K562 (cell line): ENCODE measurements around the gene NHLRC2. TPM values are rescaled to one million over a fixed set of nuclear protein-coding genes. Genes with fewer than 3 reads are reported as not detected.

ENCODE experiments used
- ATAC-seq: fragments of 200-7000 bp; cut with Tn5 transposase; 3 replicates; pipeline ENCODE4 v1.9.1; 2020; ENCODE audit warnings: moderate library complexity
- BruUV-seq: library from RNA; stranded (reverse); fragments of 400-500 nt; replicated peaks from 2 replicates; lab custom pipeline; 2021; lab: Mats Ljungman, UMichigan
- CTCF ChIA-PET: fragments of 300-600 bp; formaldehyde crosslinking; extraction: SDS; loops from one replicate; lab custom pipeline; 2021; ENCODE audit warnings: low intra/inter-chr PET ratio; lab: Yijun Ruan, JAX
- POLR2A ChIA-PET: fragments of 300-600, 350-650 bp; sonication (Branson Sonifier 250); formaldehyde crosslinking; extraction: SDS; loops from one replicate; lab custom pipeline; 2021; ENCODE audit warnings: antibody characterized with exemption, inconsistent platforms; lab: Yijun Ruan, JAX
- DNase-seq, 4 experiments: peaks; one replicate each; pipeline versions ENCODE4 v3.0.0 to v3.0.0-alpha.2; 2011 to 2018; ENCODE audit warnings: low spot score in 3 of 4, mixed read lengths in 3 of 4; ENCODE audit errors: extremely low read depth in 1 of 4
- FAIRE-seq: peaks from 2 replicates; lab custom pipeline; 2011; peaks lifted over from hg19 to GRCh38; lab: Jason Lieb, UNC
- H2AFZ ChIP-seq: 2 replicates; pipeline ENCODE4 v1.6.0; 2011; ENCODE audit warnings: low read depth, low read length, control low read depth, inconsistent platforms
- H3K27ac ChIP-seq: fragments of 200-600 bp; 3 replicates; pipeline ENCODE4 v1.8.0; 2011; ENCODE audit warnings: low read depth, mild to moderate bottlenecking, control low read depth, inconsistent platforms, low read length, moderate library complexity, mixed read lengths; ENCODE audit errors: extremely low read depth
- H3K27me3 ChIP-seq, 2 experiments: fragments of 300-600 bp in 1 of 2; 2 replicates in 1 of 2; 3 replicates in 1 of 2; pipeline versions ENCODE4 v1.6.0 to v1.8.0; 2011; ENCODE audit warnings: inconsistent platforms in 2 of 2, low read length in 2 of 2, mild to moderate bottlenecking in 1 of 2, mixed read lengths in 1 of 2, moderate library complexity in 1 of 2; ENCODE audit not compliant: control insufficient read depth in 2 of 2, insufficient read depth in 2 of 2
- H3K36me3 ChIP-seq: fragments of 300-600 bp; 3 replicates; pipeline ENCODE4 v1.8.0; 2011; ENCODE audit warnings: mild to moderate bottlenecking, low read length, inconsistent platforms; ENCODE audit not compliant: control insufficient read depth, insufficient read depth
- H3K4me1 ChIP-seq, 2 experiments: fragments of 200-600 bp in 1 of 2; replicated peaks in 1 of 2; 2 replicates in 1 of 2; 3 replicates in 1 of 2; pipeline versions ENCODE4 v1.5.1 to v1.8.0; 2011; ENCODE audit warnings: inconsistent platforms in 2 of 2, low read length in 2 of 2, mild to moderate bottlenecking in 1 of 2, mixed read lengths in 1 of 2, moderate library complexity in 1 of 2; ENCODE audit not compliant: control insufficient read depth in 2 of 2, insufficient read depth in 2 of 2
- H3K4me2 ChIP-seq: 2 replicates; pipeline ENCODE4 v1.6.1; 2011; ENCODE audit warnings: low read length, control low read depth, inconsistent platforms, mixed read lengths; ENCODE audit not compliant: insufficient read depth
- H3K4me3 ChIP-seq: fragments of 200-600 bp; sonication (generic), shearing (Covaris generic); 2 replicates; pipeline ENCODE4 v1.5.1; 2016; ENCODE audit warnings: control low read depth, inconsistent platforms
- H3K79me2 ChIP-seq: fragments of 200-600 bp; 3 replicates; pipeline ENCODE4 v1.8.0; 2011; ENCODE audit warnings: low read length, inconsistent platforms; ENCODE audit not compliant: control insufficient read depth, insufficient read depth
- H3K9ac ChIP-seq, 2 experiments: 2 replicates each; pipeline versions ENCODE4 v1.6.0 to v1.6.1; 2011; ENCODE audit warnings: low read depth in 2 of 2, low read length in 2 of 2, control low read depth in 1 of 2, inconsistent platforms in 1 of 2, mild to moderate bottlenecking in 1 of 2, mixed read lengths in 1 of 2; ENCODE audit not compliant: insufficient read depth in 1 of 2
- H3K9me1 ChIP-seq: one replicate; pipeline ENCODE4 v1.6.0; 2011; ENCODE audit warnings: inconsistent platforms, mild to moderate bottlenecking, low read length, moderate library complexity; ENCODE audit not compliant: control insufficient read depth, insufficient read depth
- H3K9me3 ChIP-seq: replicated peaks from 2 replicates; pipeline ENCODE4 v1.5.1; 2011; ENCODE audit warnings: low read depth, low read length, inconsistent platforms; ENCODE audit not compliant: control insufficient read depth, insufficient read depth
- H4K20me1 ChIP-seq: replicated peaks from 2 replicates; pipeline ENCODE4 v1.6.1; 2011; ENCODE audit warnings: low read length, inconsistent platforms, mixed read lengths; ENCODE audit not compliant: control insufficient read depth, insufficient read depth
- EGR1 ChIP-seq: fragments of 450-650 bp; conservative IDR thresholded peaks from 2 replicates; pipeline ENCODE4 v1.6.1; 2017; ENCODE audit warnings: mild to moderate bottlenecking
- SAFB ChIP-seq: fragments of 200-400 bp; formaldehyde crosslinking; IDR thresholded peaks from 2 replicates; pipeline ENCODE4 v1.6.1; 2017; ENCODE audit warnings: low read depth, low read length, borderline replicate concordance
- SP2 ChIP-seq: IDR thresholded peaks from 2 replicates; pipeline ENCODE4 v1.6.1; 2011; ENCODE audit warnings: mild to moderate bottlenecking, low read depth, low read length, moderate library complexity; ENCODE audit not compliant: poor library complexity, severe bottlenecking; ENCODE audit errors: extremely low read depth
- WGBS: fragments of 100-300 bp; shearing (Covaris generic); methylation state at CpG from one replicate; pipeline ENCODE4 v1.1.6; 2016; ENCODE audit warnings: low coverage, mixed read lengths; ENCODE audit not compliant: insufficient coverage; ENCODE audit errors: missing lambda C conversion rate; 5-methylcytosine and 5-hydroxymethylcytosine counted together
- in situ Hi-C: fragments of 300-500 bp; cut with MboI; formaldehyde crosslinking; loops from 4 replicates; pipeline ENCODE4 v1.15.0; 2018; ENCODE audit warnings: inconsistent platforms, mixed read lengths
- intact Hi-C: fragments of 100-400 bp; cut with micrococcal nuclease; formaldehyde crosslinking; loops from 2 replicates; pipeline ENCODE4 v1.14.2; 2022
- polyA plus RNA-seq, 8 experiments: library from polyadenylated mRNA; depleted of rRNA in 4 of 8; stranded (reverse) in 5 of 8; unstranded in 3 of 8; fragments of >200 nt; fragmentation: Nextera tagmentation in 2 of 8; fragmentation: Illumina TruSeq in 1 of 8; extraction: Ambion mirVana in 2 of 8; extraction: Trizol in 1 of 8; gene quantifications; 2 replicates each; pipeline versions ENCODE4 v1.2.1 to v1.2.3, GENCODE V29; 2011 to 2014; ENCODE audit warnings: inconsistent platforms in 1 of 8, missing spikeins in 1 of 8
- total RNA-seq, 7 experiments: library from RNA; depleted of rRNA in 6 of 7; stranded (reverse); fragments of >200 nt in 6 of 7; fragmentation: Illumina TruSeq in 2 of 7; extraction: Trizol in 2 of 7; gene quantifications; 2 replicates each; pipeline versions ENCODE4 v1.2.1 to v1.2.3, GENCODE V29; 2011 to 2021; ENCODE audit warnings: low replicate concordance in 1 of 7
- TF ChIP-seq, protein P1 (sequence below): fragments of 450-650 bp; IDR thresholded peaks from 2 replicates; pipeline ENCODE4 v1.7.1; 2018; ENCODE audit warnings: mild to moderate bottlenecking, low read depth; ENCODE audit not compliant: partially characterized antibody

NHLRC2 gene
- total and polyA plus RNA-seq, 9 of the 15 experiments (the other 6 are each of a cell fraction or from before 2014, with no cell fraction given): 1.5 to 22.4 (median 10.3) TPM

DNA sequence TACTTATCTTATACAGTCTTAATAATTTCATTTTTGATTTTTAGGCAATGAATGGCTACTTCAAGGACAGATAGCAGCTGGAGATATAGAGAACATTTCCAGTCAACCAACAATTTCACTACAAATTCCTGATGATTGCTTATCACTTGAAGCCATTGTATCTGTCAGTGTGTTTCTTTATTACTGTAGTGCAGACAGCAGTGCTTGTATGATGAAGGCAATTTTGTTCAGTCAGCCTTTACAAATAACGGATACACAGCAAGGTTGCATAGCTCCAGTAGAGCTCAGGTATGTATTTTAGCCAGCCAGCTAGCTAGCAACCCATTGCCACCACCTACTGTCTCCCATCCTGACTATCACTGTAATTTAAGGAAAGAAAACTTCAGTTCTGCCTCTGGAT lies 53.8 kb downstream of the NHLRC2 start:
- FAIRE-seq (no peak), ATAC-seq (no peak), DNase-seq (no peak)
- H3K4me3 ChIP-seq: no peak overlapping the region
- no peak for TF ChIP-seq SP2
- TF ChIP-seq, protein P1, sequence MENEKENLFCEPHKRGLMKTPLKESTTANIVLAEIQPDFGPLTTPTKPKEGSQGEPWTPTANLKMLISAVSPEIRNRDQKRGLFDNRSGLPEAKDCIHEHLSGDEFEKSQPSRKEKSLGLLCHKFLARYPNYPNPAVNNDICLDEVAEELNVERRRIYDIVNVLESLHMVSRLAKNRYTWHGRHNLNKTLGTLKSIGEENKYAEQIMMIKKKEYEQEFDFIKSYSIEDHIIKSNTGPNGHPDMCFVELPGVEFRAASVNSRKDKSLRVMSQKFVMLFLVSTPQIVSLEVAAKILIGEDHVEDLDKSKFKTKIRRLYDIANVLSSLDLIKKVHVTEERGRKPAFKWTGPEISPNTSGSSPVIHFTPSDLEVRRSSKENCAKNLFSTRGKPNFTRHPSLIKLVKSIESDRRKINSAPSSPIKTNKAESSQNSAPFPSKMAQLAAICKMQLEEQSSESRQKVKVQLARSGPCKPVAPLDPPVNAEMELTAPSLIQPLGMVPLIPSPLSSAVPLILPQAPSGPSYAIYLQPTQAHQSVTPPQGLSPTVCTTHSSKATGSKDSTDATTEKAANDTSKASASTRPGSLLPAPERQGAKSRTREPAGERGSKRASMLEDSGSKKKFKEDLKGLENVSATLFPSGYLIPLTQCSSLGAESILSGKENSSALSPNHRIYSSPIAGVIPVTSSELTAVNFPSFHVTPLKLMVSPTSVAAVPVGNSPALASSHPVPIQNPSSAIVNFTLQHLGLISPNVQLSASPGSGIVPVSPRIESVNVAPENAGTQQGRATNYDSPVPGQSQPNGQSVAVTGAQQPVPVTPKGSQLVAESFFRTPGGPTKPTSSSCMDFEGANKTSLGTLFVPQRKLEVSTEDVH: no peak
- TF ChIP-seq EGR1: no peak
- no peak for TF ChIP-seq SAFB
- no peaks in the 10 kb centered on the region for H4K20me1 ChIP-seq
- no peaks in the 10 kb centered on the region for H3K79me2 ChIP-seq
- intact Hi-C loops (no loop called here), in situ Hi-C loops (no loop called here)
- H3K36me3 ChIP-seq: peaks cover 48% of the 10 kb centered on the region; the same call in 2 of the 3 replicates
- CTCF ChIA-PET: no interaction called here
- WGBS: 80% methylated on average over 1 of the region's 1 CpG
- H3K27ac ChIP-seq: no peak overlapping the region
- no peak overlapping the region for H2AFZ ChIP-seq
- no peak overlapping the region for H3K9ac ChIP-seq
- POLR2A ChIA-PET: no interaction called here
- no peaks in the 10 kb centered on the region for H3K27me3 ChIP-seq
- H3K9me3 ChIP-seq: no peaks in the 10 kb centered on the region
- H3K4me1 ChIP-seq: no peaks in the 10 kb centered on the region
- no peaks in the 10 kb centered on the region for H3K9me1 ChIP-seq
- no peak overlapping the region for H3K4me2 ChIP-seq
- BruUV-seq: no TSS peak
